ENCODE measurements around the gene SUSD6.

GRCh38 chr14:69700575-69700974 is 89.2 kb downstream of the SUSD6 start:
- TF ChIP-seq CTCF (IDR thresholded peaks at IDR 0.05; ENCODE audit: low read depth, low read length, poor library complexity, severe bottlenecking) (no peak), EZH2phosphoT487 (IDR thresholded peaks at IDR 0.05; ENCODE audit: borderline replicate concordance, low read length) (no peak)

All from DOHH2 (cell line).